ENCODE results near the gene TVP23C.

The TVP23C gene

GRCh38 chr17:15496735-15497670, 66.3 kb downstream of the TVP23C start:
- TF ChIP-seq ZNF8 (CRISPR knock-in tag; IDR thresholded peaks at IDR 0.05) (no peak), ZC3H10 (CRISPR knock-in tag; IDR thresholded peaks at IDR 0.05) (no peak), CSDC2 (CRISPR knock-in tag; IDR thresholded peaks at IDR 0.05) (no peak), ZNF70 (CRISPR knock-in tag; IDR thresholded peaks at IDR 0.05) (no peak)
- ATAC-seq: no peak

GRCh38 chr17:15494821-15495220, 68.5 kb downstream of the TVP23C start:
- ATAC-seq: no peak
- TF ChIP-seq GLIS3 (CRISPR knock-in tag; IDR thresholded peaks at IDR 0.05) (no peak), ZNF8 (CRISPR knock-in tag; IDR thresholded peaks at IDR 0.05) (no peak), POU6F1 (CRISPR knock-in tag; IDR thresholded peaks at IDR 0.05; ENCODE audit: borderline replicate concordance, low read depth) (no peak), OSR1 (CRISPR knock-in tag; IDR thresholded peaks at IDR 0.05) (no peak), ARNTL (CRISPR knock-in tag; IDR thresholded peaks at IDR 0.05; ENCODE audit: borderline replicate concordance, low read depth) (no peak), ZFP3 (CRISPR knock-in tag; IDR thresholded peaks at IDR 0.05) (no peak), PPARA (CRISPR knock-in tag; IDR thresholded peaks at IDR 0.05; ENCODE audit: borderline replicate concordance) (no peak), BACH2 (CRISPR knock-in tag; IDR thresholded peaks at IDR 0.05; ENCODE audit: borderline replicate concordance) (no peak), ZNF565 (CRISPR knock-in tag; conservative IDR thresholded peaks at IDR 0.05; ENCODE audit: low read depth) (no peak), CSDC2 (CRISPR knock-in tag; IDR thresholded peaks at IDR 0.05) (no peak), CSRNP3 (CRISPR knock-in tag; IDR thresholded peaks at IDR 0.05) (no peak), SNAI2 (CRISPR knock-in tag; IDR thresholded peaks at IDR 0.05) (no peak), ZFP30 (CRISPR knock-in tag; IDR thresholded peaks at IDR 0.05) (no peak), ESRRG (CRISPR knock-in tag; IDR thresholded peaks at IDR 0.05) (no peak), RARB (CRISPR knock-in tag; IDR thresholded peaks at IDR 0.05) (no peak), ZNF70 (CRISPR knock-in tag; IDR thresholded peaks at IDR 0.05) (no peak), TOX (CRISPR knock-in tag; IDR thresholded peaks at IDR 0.05; ENCODE audit: borderline replicate concordance) (no peak)
- TF ChIP-seq, protein P1, sequence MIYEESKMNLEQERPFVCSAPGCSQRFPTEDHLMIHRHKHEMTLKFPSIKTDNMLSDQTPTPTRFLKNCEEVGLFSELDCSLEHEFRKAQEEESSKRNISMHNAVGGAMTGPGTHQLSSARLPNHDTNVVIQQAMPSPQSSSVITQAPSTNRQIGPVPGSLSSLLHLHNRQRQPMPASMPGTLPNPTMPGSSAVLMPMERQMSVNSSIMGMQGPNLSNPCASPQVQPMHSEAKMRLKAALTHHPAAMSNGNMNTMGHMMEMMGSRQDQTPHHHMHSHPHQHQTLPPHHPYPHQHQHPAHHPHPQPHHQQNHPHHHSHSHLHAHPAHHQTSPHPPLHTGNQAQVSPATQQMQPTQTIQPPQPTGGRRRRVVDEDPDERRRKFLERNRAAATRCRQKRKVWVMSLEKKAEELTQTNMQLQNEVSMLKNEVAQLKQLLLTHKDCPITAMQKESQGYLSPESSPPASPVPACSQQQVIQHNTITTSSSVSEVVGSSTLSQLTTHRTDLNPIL (CRISPR knock-in tag; IDR thresholded peaks at IDR 0.05; ENCODE audit: low read depth): no peak
- TF ChIP-seq, protein P2, sequence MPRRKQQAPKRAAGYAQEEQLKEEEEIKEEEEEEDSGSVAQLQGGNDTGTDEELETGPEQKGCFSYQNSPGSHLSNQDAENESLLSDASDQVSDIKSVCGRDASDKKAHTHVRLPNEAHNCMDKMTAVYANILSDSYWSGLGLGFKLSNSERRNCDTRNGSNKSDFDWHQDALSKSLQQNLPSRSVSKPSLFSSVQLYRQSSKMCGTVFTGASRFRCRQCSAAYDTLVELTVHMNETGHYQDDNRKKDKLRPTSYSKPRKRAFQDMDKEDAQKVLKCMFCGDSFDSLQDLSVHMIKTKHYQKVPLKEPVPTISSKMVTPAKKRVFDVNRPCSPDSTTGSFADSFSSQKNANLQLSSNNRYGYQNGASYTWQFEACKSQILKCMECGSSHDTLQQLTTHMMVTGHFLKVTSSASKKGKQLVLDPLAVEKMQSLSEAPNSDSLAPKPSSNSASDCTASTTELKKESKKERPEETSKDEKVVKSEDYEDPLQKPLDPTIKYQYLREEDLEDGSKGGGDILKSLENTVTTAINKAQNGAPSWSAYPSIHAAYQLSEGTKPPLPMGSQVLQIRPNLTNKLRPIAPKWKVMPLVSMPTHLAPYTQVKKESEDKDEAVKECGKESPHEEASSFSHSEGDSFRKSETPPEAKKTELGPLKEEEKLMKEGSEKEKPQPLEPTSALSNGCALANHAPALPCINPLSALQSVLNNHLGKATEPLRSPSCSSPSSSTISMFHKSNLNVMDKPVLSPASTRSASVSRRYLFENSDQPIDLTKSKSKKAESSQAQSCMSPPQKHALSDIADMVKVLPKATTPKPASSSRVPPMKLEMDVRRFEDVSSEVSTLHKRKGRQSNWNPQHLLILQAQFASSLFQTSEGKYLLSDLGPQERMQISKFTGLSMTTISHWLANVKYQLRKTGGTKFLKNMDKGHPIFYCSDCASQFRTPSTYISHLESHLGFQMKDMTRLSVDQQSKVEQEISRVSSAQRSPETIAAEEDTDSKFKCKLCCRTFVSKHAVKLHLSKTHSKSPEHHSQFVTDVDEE (CRISPR knock-in tag; IDR thresholded peaks at IDR 0.05): no peak

GRCh38 chr17:15493693-15494035, 69.6 kb downstream of the TVP23C start:
- no peak for ATAC-seq
- no peak for TF ChIP-seq PPARA (CRISPR knock-in tag; IDR thresholded peaks at IDR 0.05; ENCODE audit: borderline replicate concordance)

Data from SK-N-SH treated with all-trans-retinoic acid at 6 μM for 48 hours (cell line).